OCI-LY7 (cell line): ENCODE measurements around the gene FGD2. TPM values are rescaled to one million over a fixed set of nuclear protein-coding genes. Genes with fewer than 3 reads are reported as not detected.

ENCODE experiments used
- BruUV-seq: library from RNA; stranded (reverse); fragments of 400-500 nt; replicated peaks from 2 replicates; lab custom pipeline; 2021; lab: Mats Ljungman, UMichigan
- CTCF ChIA-PET: fragments of 300-600 bp; sonication (Branson Sonifier 250); formaldehyde crosslinking; loops from one replicate; lab custom pipeline; 2022; ENCODE audit warnings: antibody characterized with exemption; ENCODE audit not compliant: unreplicated experiment; lab: Charles Lee
- POLR2A ChIA-PET: fragments of 300-600 bp; sonication (Branson Sonifier 250); formaldehyde crosslinking; loops from one replicate; lab custom pipeline; 2022; ENCODE audit warnings: antibody characterized with exemption; lab: Charles Lee
- DNase-seq: peaks from one replicate; pipeline ENCODE4 v3.0.0-alpha.2; 2015; ENCODE audit warnings: low spot score
- H2AFZ ChIP-seq: fragments of 200-600 bp; sonication (generic), shearing (Covaris generic); 2 replicates; pipeline ENCODE4 v1.6.1; 2014; ENCODE audit warnings: mild to moderate bottlenecking, antibody characterized with exemption, low read length, moderate library complexity
- H3K27ac ChIP-seq: fragments of 200-600 bp; sonication (generic); 2 replicates; pipeline ENCODE4 v1.5.1; 2014; ENCODE audit warnings: mixed run types, low read depth, mild to moderate bottlenecking, moderate library complexity, low read length, inconsistent platforms; ENCODE audit not compliant: poor library complexity, severe bottlenecking
- H3K36me3 ChIP-seq: fragments of 200-600 bp; sonication (generic); 2 replicates; pipeline ENCODE4 v1.6.1; 2014; ENCODE audit warnings: mild to moderate bottlenecking, antibody characterized with exemption, low read length, moderate library complexity, mixed read lengths; ENCODE audit not compliant: insufficient read depth
- H3K4me1 ChIP-seq: fragments of 200-600 bp; sonication (generic); 2 replicates; pipeline ENCODE4 v1.5.1; 2014; ENCODE audit warnings: mild to moderate bottlenecking, low read length; ENCODE audit not compliant: insufficient read depth, poor library complexity, severe bottlenecking
- H3K4me2 ChIP-seq: fragments of 200-600 bp; sonication (generic); 2 replicates; pipeline ENCODE4 v1.6.1; 2014; ENCODE audit warnings: mild to moderate bottlenecking, low read length
- H3K4me3 ChIP-seq: fragments of 200-600 bp; sonication (generic); 2 replicates; pipeline ENCODE4 v1.5.1; 2014; ENCODE audit warnings: mild to moderate bottlenecking, low read depth, low read length; ENCODE audit not compliant: poor library complexity, severe bottlenecking
- H3K79me2 ChIP-seq: fragments of 200-600 bp; sonication (generic); 2 replicates; pipeline ENCODE4 v1.6.1; 2016; ENCODE audit warnings: low read depth, mild to moderate bottlenecking, low read length, moderate library complexity, mixed read lengths; ENCODE audit not compliant: insufficient read depth
- H3K9me2 ChIP-seq: fragments of 200-600 bp; sonication (generic); 2 replicates; pipeline ENCODE4 v1.6.1; 2016; ENCODE audit warnings: mild to moderate bottlenecking, low read length, mixed read lengths; ENCODE audit not compliant: insufficient read depth
- H3K9me3 ChIP-seq: fragments of 200-600 bp; sonication (generic); 2 replicates; pipeline ENCODE4 v1.6.1; 2014; ENCODE audit warnings: mild to moderate bottlenecking, mixed run types, low read length, mixed read lengths
- H4K20me1 ChIP-seq: fragments of 200-600 bp; sonication (generic); 2 replicates; pipeline ENCODE4 v1.6.1; 2014; ENCODE audit warnings: mild to moderate bottlenecking, antibody characterized with exemption, low read length, moderate library complexity, mixed read lengths; ENCODE audit not compliant: insufficient read depth
- CTCF ChIP-seq: fragments of 200-600 bp; sonication (generic); conservative IDR thresholded peaks from 2 replicates; pipeline ENCODE4 v1.5.1; 2014; ENCODE audit warnings: mild to moderate bottlenecking, antibody characterized with exemption, low read length, moderate library complexity, mixed read lengths
- EZH2phosphoT487 ChIP-seq: fragments of 200-600 bp; sonication (generic); IDR thresholded peaks from 2 replicates; pipeline ENCODE4 v1.6.1; 2018; ENCODE audit warnings: low read depth, borderline replicate concordance, mild to moderate bottlenecking, mixed run types, antibody characterized with exemption, low read length, moderate library complexity, mixed read lengths
- intact Hi-C: fragments of 100-400 bp; cut with micrococcal nuclease; formaldehyde crosslinking; loops from one replicate; pipeline ENCODE4 v1.10.0; 2022; ENCODE audit not compliant: unreplicated experiment
- total RNA-seq, 2 experiments: library from RNA; depleted of rRNA in 1 of 2; stranded (reverse); fragments of >200 nt in 1 of 2; shearing (Covaris generic) in 1 of 2; gene quantifications; 2 replicates each; pipeline ENCODE4 v1.2.3, GENCODE V29; 2014 to 2022

Gene FGD2
- total RNA-seq, 2 experiments from 2014 or later = 27.8 to 48.6 TPM

- intact Hi-C loops = loop anchor here (1.0 kb wide), 2 partner anchors 143 to 181 kb away; no protein-coding TSS in a partner anchor
- no peak overlapping the region for H3K4me2 ChIP-seq
- H4K20me1 ChIP-seq = no peaks in the 10 kb centered on the region
- no peaks in the 10 kb centered on the region for H3K4me1 ChIP-seq
- no peak overlapping the region for H2AFZ ChIP-seq
- DNase-seq = peak; percentile 60
- H3K27ac ChIP-seq = no peak overlapping the region
- no peaks in the 10 kb centered on the region for H3K79me2 ChIP-seq
- peaks cover 8% of the 10 kb centered on the region for H3K9me3 ChIP-seq
- no TSS peak for BruUV-seq
- H3K4me3 ChIP-seq = no peak overlapping the region
- POLR2A ChIA-PET = interaction anchor here (1.0 to 1.6 kb wide), 2 partner anchors 9 to 141 kb away, joined by 3 read pairs; no protein-coding TSS in a partner anchor
- CTCF ChIA-PET = interaction anchor here (0.8 to 1.9 kb wide), 4 partner anchors 11 to 181 kb away, joined by 4 to 7 read pairs (median 6); no protein-coding TSS in a partner anchor
- peaks cover 6% of the 10 kb centered on the region; the same call in 1 of the 2 replicates for H3K36me3 ChIP-seq
- no peaks in the 10 kb centered on the region for H3K9me2 ChIP-seq
- TF ChIP-seq CTCF (peak; percentile 76), EZH2phosphoT487 (no peak)
These were observed 24.0 kb downstream of the FGD2 start for GRCh38 chr6:37029249-37029971.

GRCh38 chr6:37030599-37030998, 25.1 kb downstream of the FGD2 start:
- H2AFZ ChIP-seq = no peak overlapping the region
- intact Hi-C loops = no loop called here
- no peak overlapping the region for H3K4me3 ChIP-seq
- H3K4me2 ChIP-seq = no peak overlapping the region
- H3K27ac ChIP-seq = no peak overlapping the region
- H3K9me3 ChIP-seq = peaks cover 8% of the 10 kb centered on the region
- no TSS peak for BruUV-seq
- no peak for DNase-seq
- no peaks in the 10 kb centered on the region for H4K20me1 ChIP-seq
- H3K36me3 ChIP-seq = peaks cover 6% of the 10 kb centered on the region; the same call in 1 of the 2 replicates
- ChIA-PET POLR2A (interaction anchor here (0.6 to 1.1 kb wide), 2 partner anchors 23 to 156 kb away, joined by 3 to 4 read pairs; no protein-coding TSS in a partner anchor), CTCF (no interaction called here)
- no peaks in the 10 kb centered on the region for H3K4me1 ChIP-seq
- TF ChIP-seq CTCF = no peak
- TF ChIP-seq EZH2phosphoT487 = no peak
- H3K79me2 ChIP-seq = no peaks in the 10 kb centered on the region
- H3K9me2 ChIP-seq = no peaks in the 10 kb centered on the region

GRCh38 chr6:37032239-37032638, 26.8 kb downstream of the FGD2 start:
- H3K4me1 ChIP-seq = no peaks in the 10 kb centered on the region
- no peak for TF ChIP-seq CTCF
- TF ChIP-seq EZH2phosphoT487 = no peak
- intact Hi-C loops = no loop called here
- peaks cover 6% of the 10 kb centered on the region; the same call in 1 of the 2 replicates for H3K36me3 ChIP-seq
- CTCF ChIA-PET = no interaction called here
- no peaks in the 10 kb centered on the region for H3K79me2 ChIP-seq
- no peak overlapping the region for H3K4me3 ChIP-seq
- no peak overlapping the region for H3K4me2 ChIP-seq
- H4K20me1 ChIP-seq = no peaks in the 10 kb centered on the region
- POLR2A ChIA-PET = interaction anchor here (0.6 to 0.7 kb wide), 2 partner anchors 12 to 14 kb away, joined by 3 to 4 read pairs; no protein-coding TSS in a partner anchor
- H3K9me2 ChIP-seq = no peaks in the 10 kb centered on the region
- no peak for DNase-seq
- H3K27ac ChIP-seq = no peak overlapping the region
- H3K9me3 ChIP-seq = peaks cover 8% of the 10 kb centered on the region
- H2AFZ ChIP-seq = no peak overlapping the region
- BruUV-seq = no TSS peak
